GM12892 (cell line): ENCODE results near the gene CRYL1.

Experiments
- DNase-seq: peaks from one replicate; pipeline ENCODE4 v3.0.0; 2011; ENCODE audit not compliant: insufficient read length
- FAIRE-seq: peaks from 2 replicates; lab custom pipeline; 2011; peaks lifted over from hg19 to GRCh38; lab: Jason Lieb, UNC
- POLR2A ChIP-seq: IDR thresholded peaks from 2 replicates; pipeline ENCODE4 v1.6.1; 2011; ENCODE audit warnings: low read depth, low read length, control low read depth
- POLR2AphosphoS5 ChIP-seq: IDR thresholded peaks from 2 replicates; pipeline ENCODE4 v1.6.1; 2011; ENCODE audit warnings: low read depth, low read length, control low read depth
- TAF1 ChIP-seq: IDR thresholded peaks from 2 replicates; pipeline ENCODE4 v1.6.1; 2011; ENCODE audit warnings: low read depth, mild to moderate bottlenecking, control low read depth, low read length, borderline replicate concordance

CRYL1 gene

GRCh38 chr13:20399961-20400360, 125.7 kb downstream of the CRYL1 start:
- DNase-seq: no peak
- FAIRE-seq: no peak
- no peak for TF ChIP-seq POLR2A
- no peak for TF ChIP-seq POLR2AphosphoS5
- TF ChIP-seq TAF1: no peak

GRCh38 chr13:20399515-20399914, 126.1 kb downstream of the CRYL1 start:
- TF ChIP-seq POLR2A: no peak
- no peak for TF ChIP-seq TAF1
- no peak for TF ChIP-seq POLR2AphosphoS5
- no peak for DNase-seq
- no peak for FAIRE-seq

- no peak for TF ChIP-seq TAF1
- no peak for TF ChIP-seq POLR2A
- no peak for TF ChIP-seq POLR2AphosphoS5
- FAIRE-seq (no peak), DNase-seq (no peak)
Observed at GRCh38 chr13:20398459-20398858, 127.2 kb downstream of the CRYL1 start.

- DNase-seq (no peak), FAIRE-seq (no peak)
- TF ChIP-seq POLR2AphosphoS5 (no peak), POLR2A (no peak), TAF1 (no peak)
Observed at GRCh38 chr13:20397896-20398295, 127.8 kb downstream of the CRYL1 start.

- DNase-seq: no peak
- no peak for TF ChIP-seq POLR2AphosphoS5
- no peak for TF ChIP-seq POLR2A
- no peak for TF ChIP-seq TAF1
- no peak for FAIRE-seq
Observed at GRCh38 chr13:20395061-20395916, 130.4 kb downstream of the CRYL1 start.

- TF ChIP-seq POLR2AphosphoS5: no peak
- no peak for TF ChIP-seq TAF1
- no peak for DNase-seq
- no peak for FAIRE-seq
Observed at GRCh38 chr13:20394506-20394905, 131.2 kb downstream of the CRYL1 start.

GRCh38 chr13:20394169-20394501, 131.5 kb downstream of the CRYL1 start:
- FAIRE-seq: no peak
- TF ChIP-seq TAF1 (no peak), POLR2AphosphoS5 (no peak), POLR2A (no peak)
- DNase-seq: no peak

- TF ChIP-seq POLR2A (no peak), TAF1 (no peak), POLR2AphosphoS5 (no peak)
- DNase-seq (no peak), FAIRE-seq (peak; percentile 72)
Observed at GRCh38 chr13:20393273-20394168, 132.1 kb downstream of the CRYL1 start.

- TF ChIP-seq TAF1 (no peak), POLR2A (no peak), POLR2AphosphoS5 (no peak)
- no peak for FAIRE-seq
- no peak for DNase-seq
Observed at GRCh38 chr13:20392530-20392929, 133.1 kb downstream of the CRYL1 start.

GRCh38 chr13:20391597-20392452, 133.8 kb downstream of the CRYL1 start:
- TF ChIP-seq POLR2A: no peak
- no peak for TF ChIP-seq POLR2AphosphoS5
- TF ChIP-seq TAF1: no peak
- DNase-seq: no peak
- FAIRE-seq: no peak

- TF ChIP-seq TAF1 (no peak), POLR2A (no peak), POLR2AphosphoS5 (no peak)
- DNase-seq (no peak), FAIRE-seq (no peak)
Observed at GRCh38 chr13:20390526-20391175, 135.0 kb downstream of the CRYL1 start.
